Endodermal cell (in vitro differentiated cells): ENCODE results near the gene RIMBP2. TPM values are rescaled to one million over a fixed set of nuclear protein-coding genes. Genes with fewer than 3 reads are reported as not detected.

Experiments used
- DNase-seq: peaks from one replicate; pipeline ENCODE4 v3.0.0-alpha.2; 2017
- H3K27ac ChIP-seq: 2 replicates; pipeline ENCODE4 v1.5.1; 2013; ENCODE audit warnings: mild to moderate bottlenecking, low read depth, low read length, moderate library complexity
- H3K27me3 ChIP-seq: 2 replicates; pipeline ENCODE4 v1.6.1; 2013; ENCODE audit warnings: mild to moderate bottlenecking, low read length, moderate library complexity; ENCODE audit not compliant: insufficient read depth, control insufficient read depth, poor library complexity, severe bottlenecking
- H3K36me3 ChIP-seq: 2 replicates; pipeline ENCODE4 v1.7.0; 2013; ENCODE audit warnings: mild to moderate bottlenecking, low read length, moderate library complexity; ENCODE audit not compliant: control insufficient read depth, insufficient read depth
- H3K4me1 ChIP-seq: one replicate; pipeline ENCODE4 v1.7.0; 2013; ENCODE audit warnings: low read length; ENCODE audit not compliant: control insufficient read depth, insufficient read depth
- H3K4me3 ChIP-seq: 2 replicates; pipeline ENCODE4 v1.5.1; 2013; ENCODE audit warnings: mild to moderate bottlenecking, low read length, moderate library complexity
- H3K9ac ChIP-seq: 2 replicates; pipeline ENCODE4 v1.6.1; 2013; ENCODE audit warnings: mild to moderate bottlenecking, low read length, moderate library complexity; ENCODE audit not compliant: poor library complexity, severe bottlenecking; ENCODE audit errors: extremely low read depth
- H3K9me3 ChIP-seq: 2 replicates; pipeline ENCODE4 v1.6.1; 2013; ENCODE audit warnings: mild to moderate bottlenecking, low read length, moderate library complexity; ENCODE audit not compliant: control insufficient read depth
- H3K27ac Mint-ChIP-seq: 2 replicates; pipeline ENCODE4 v1.8.0; 2020; ENCODE audit warnings: mixed read lengths
- H3K27me3 Mint-ChIP-seq: 2 replicates; pipeline ENCODE4 v1.8.0; 2021; ENCODE audit warnings: mild to moderate bottlenecking, mixed read lengths; ENCODE audit not compliant: insufficient read depth
- H3K36me3 Mint-ChIP-seq: 2 replicates; pipeline ENCODE4 v1.8.0; 2020; ENCODE audit warnings: low read depth, mixed read lengths
- H3K4me1 Mint-ChIP-seq: 2 replicates; pipeline ENCODE4 v1.8.0; 2020; ENCODE audit warnings: mixed read lengths
- H3K4me3 Mint-ChIP-seq: 2 replicates; pipeline ENCODE4 v1.8.0; 2020; ENCODE audit warnings: mild to moderate bottlenecking, moderate library complexity, mixed read lengths
- H3K9me3 Mint-ChIP-seq: 2 replicates; pipeline ENCODE4 v1.8.0; 2020; ENCODE audit warnings: mild to moderate bottlenecking, mixed read lengths
- CTCF ChIP-seq: fragments of 200-600 bp; sonication (generic); conservative IDR thresholded peaks from 2 replicates; pipeline ENCODE4 v1.5.0; 2021; ENCODE audit warnings: antibody characterized with exemption, mild to moderate bottlenecking
- WGBS, 2 experiments: methylation state at CpG; one replicate each; pipeline versions ENCODE4 v1.1.5 to v1.1.7; 2013; ENCODE audit warnings: missing lambda C conversion rate in 2 of 2, mixed read lengths in 1 of 2; ENCODE audit not compliant: insufficient coverage in 1 of 2, insufficient read length in 1 of 2; 5-methylcytosine and 5-hydroxymethylcytosine counted together
- total RNA-seq, 2 donors: library from RNA; stranded (reverse); fragmentation: NEBNext Ultra II Directional in 1 of 2; extraction: Animal tissue kit (Norgen Biotek cat#: 25700) in 1 of 2; gene quantifications; 2 replicates in 1 of 2; 3 replicates in 1 of 2; pipeline ENCODE4 v1.2.1, GENCODE V29; 2021

The RIMBP2 gene
- total RNA-seq, 2 donors from 2014 or later, result 0.13 to 3.4 TPM

DNA sequence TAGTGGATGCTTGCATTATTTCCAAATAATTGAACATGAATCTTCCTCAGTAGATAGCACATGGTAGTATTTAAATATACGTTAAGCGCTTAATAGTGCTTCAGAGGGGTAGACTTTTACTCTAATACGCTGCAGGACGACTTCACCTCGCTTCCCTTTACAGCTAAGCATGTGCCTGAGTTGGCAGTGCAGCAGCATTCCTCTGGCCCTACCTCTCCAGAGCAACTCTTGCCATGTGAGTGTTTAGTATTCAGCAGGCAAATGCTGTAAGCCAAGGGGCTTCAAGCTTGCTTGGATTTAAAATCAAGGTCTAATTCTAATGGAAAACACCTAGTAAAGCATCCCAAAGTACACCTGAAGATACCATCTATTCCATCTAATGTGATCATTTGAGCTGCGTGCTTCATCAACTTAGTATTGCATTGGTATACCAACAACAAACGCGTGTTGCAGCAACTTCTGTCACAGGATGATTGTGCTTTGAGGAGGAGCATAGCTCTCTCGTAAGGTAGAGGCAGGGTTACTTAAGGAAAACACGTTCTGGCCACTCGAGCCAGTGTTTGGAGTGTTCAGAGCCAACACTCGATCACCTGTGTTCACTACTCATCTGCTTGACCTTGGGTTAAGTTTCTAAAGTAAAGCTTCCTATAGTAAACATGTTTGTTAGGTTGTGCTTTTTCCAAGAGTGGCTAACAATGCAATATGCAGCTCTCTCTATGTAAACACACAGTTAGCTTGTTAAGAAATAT is 317.8 kb downstream of the RIMBP2 start:
- Mint-ChIP-seq H3K4me3 (no peak overlapping the region), H3K36me3 (no peaks in the 10 kb centered on the region), H3K4me1 (no peaks in the 10 kb centered on the region), H3K27ac (no peak overlapping the region), H3K9me3 (no peaks in the 10 kb centered on the region), H3K27me3 (peaks cover 2% of the 10 kb centered on the region)
- H3K9ac ChIP-seq, result no peak overlapping the region
- no peak overlapping the region for H3K4me3 ChIP-seq
- 94% methylated on average over 12 of the region's 12 CpGs for WGBS, 2 experiments
- no peak for DNase-seq
- no peak for TF ChIP-seq CTCF
- no peaks in the 10 kb centered on the region for H3K9me3 ChIP-seq
- no peaks in the 10 kb centered on the region for H3K4me1 ChIP-seq
- H3K27me3 ChIP-seq, result no peaks in the 10 kb centered on the region
- no peaks in the 10 kb centered on the region for H3K36me3 ChIP-seq
- H3K27ac ChIP-seq, result no peak overlapping the region

GRCh38 chr12:130396667-130397066 is 319.4 kb downstream of the RIMBP2 start:
- Mint-ChIP-seq H3K36me3 (no peaks in the 10 kb centered on the region), H3K4me1 (no peaks in the 10 kb centered on the region), H3K9me3 (peaks cover 5% of the 10 kb centered on the region), H3K27me3 (peaks cover 2% of the 10 kb centered on the region), H3K27ac (no peak overlapping the region), H3K4me3 (no peak overlapping the region)
- Histone ChIP-seq H3K4me3 (no peak overlapping the region), H3K9me3 (no peaks in the 10 kb centered on the region), H3K9ac (no peak overlapping the region), H3K27me3 (no peaks in the 10 kb centered on the region), H3K27ac (no peak overlapping the region), H3K36me3 (no peaks in the 10 kb centered on the region), H3K4me1 (no peaks in the 10 kb centered on the region)
- 82 to 100% methylated on average over 2 of the region's 2 CpGs for WGBS, 2 experiments
- no peak for TF ChIP-seq CTCF
- no peak for DNase-seq

DNA sequence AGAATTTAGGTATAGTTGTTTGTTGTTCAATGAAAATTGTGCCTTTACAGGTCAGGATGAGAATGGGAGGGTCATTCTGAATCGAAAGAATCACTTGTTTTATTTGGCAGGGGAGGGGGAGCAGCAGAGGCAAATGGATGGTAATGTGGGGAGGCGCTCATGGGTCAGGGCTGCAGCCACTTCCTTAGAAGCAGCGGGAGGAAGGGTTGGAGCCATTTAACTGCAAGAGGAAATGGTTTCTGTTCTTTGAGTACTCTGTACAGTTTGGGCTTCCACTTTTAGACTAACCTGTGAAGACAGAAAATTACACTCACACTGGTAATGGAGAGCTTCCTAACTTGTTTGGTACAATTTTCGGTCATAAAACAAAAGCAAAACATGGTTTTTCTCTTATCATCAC is 321.2 kb downstream of the RIMBP2 start:
- Histone ChIP-seq H3K27ac (no peak overlapping the region), H3K4me3 (no peak overlapping the region), H3K4me1 (no peaks in the 10 kb centered on the region), H3K36me3 (no peaks in the 10 kb centered on the region), H3K9me3 (no peaks in the 10 kb centered on the region), H3K9ac (no peak overlapping the region), H3K27me3 (no peaks in the 10 kb centered on the region)
- DNase-seq, result no peak
- 86 to 89% methylated on average over 1 to 4 of the region's 4 CpGs for WGBS, 2 experiments
- peaks cover 5% of the 10 kb centered on the region for H3K9me3 Mint-ChIP-seq
- no peak for TF ChIP-seq CTCF
- no peaks in the 10 kb centered on the region for H3K4me1 Mint-ChIP-seq
- H3K27me3 Mint-ChIP-seq, result peaks cover 2% of the 10 kb centered on the region
- H3K36me3 Mint-ChIP-seq, result no peaks in the 10 kb centered on the region
- H3K4me3 Mint-ChIP-seq, result no peak overlapping the region
- H3K27ac Mint-ChIP-seq, result no peak overlapping the region
